ENCODE data around the gene C7. TPM values are rescaled to one million over a fixed set of nuclear protein-coding genes. Genes with fewer than 3 reads are reported as not detected.

The C7 gene
- total and polyA plus RNA-seq, 2 of the 8 experiments (the other 6 are each of a cell fraction or from before 2014, with no cell fraction given) = 0.08 TPM; not detected in 1

- no peaks in the 10 kb centered on the region for H3K23me2 ChIP-seq (ENCODE audit: low read depth, low read length)
- DNase-seq (ENCODE audit: low read depth in 1 of 2, low spot score in 2 of 2) (no peak), FAIRE-seq (no peak)
- POLR2A ChIA-PET (ENCODE audit: partially characterized antibody) = no interaction called here
- H3K36me3 ChIP-seq (ENCODE audit: control insufficient read depth in 2 of 4, insufficient read depth in 4 of 4, low read length in 3 of 4) = no peaks in the 10 kb centered on the region
- no peak overlapping the region for H4K91ac ChIP-seq (replicated peaks; ENCODE audit: insufficient read length, low read length)
- H3K27ac ChIP-seq (ENCODE audit: low read depth, low read length) = no peak overlapping the region
- H3K27me3 ChIP-seq (replicated peaks in 1 of 4; ENCODE audit: control insufficient read depth in 3 of 4, extremely low read depth in 1 of 4, insufficient read depth in 3 of 4, low read length in 3 of 4) = no peaks in the 10 kb centered on the region
- H4K8ac ChIP-seq (ENCODE audit: extremely low read depth, insufficient read depth, low read length) = no peak overlapping the region
- no peak overlapping the region for H2BK20ac ChIP-seq (ENCODE audit: low read length)
- 91% methylated on average over 5 of the region's 5 CpGs; no CpG with 5 or more reads in 1 of the 2 experiments for WGBS, 2 experiments (ENCODE audit: extremely low coverage in 1 of 2, insufficient coverage in 1 of 2, insufficient read length in 1 of 2, insufficient replicate concordance in 2 of 2, low coverage in 1 of 2, low lambda C conversion rate in 2 of 2, missing lambda C conversion rate in 1 of 2)
- no peak overlapping the region for H3K56ac ChIP-seq (replicated peaks; ENCODE audit: insufficient read length, low read depth, low read length)
- peaks cover 0 to 6% of the 10 kb centered on the region in 2 experiments; a peak in 1 of 4 replicates for H3K9me3 ChIP-seq (ENCODE audit: insufficient read depth in 2 of 2, low read depth in 1 of 2, low read length in 1 of 2)
- no peak overlapping the region for H3K23ac ChIP-seq (ENCODE audit: insufficient read length)
- H2BK15ac ChIP-seq (ENCODE audit: low read length) = no peak overlapping the region
- no peak overlapping the region for H2BK120ac ChIP-seq (replicated peaks; ENCODE audit: low read depth, low read length)
- H3K4ac ChIP-seq (replicated peaks; ENCODE audit: insufficient read length, low read depth, low read length) = no peak overlapping the region
- no peak overlapping the region for H3K4me3 ChIP-seq (ENCODE audit: extremely low read depth in 1 of 4, insufficient read depth in 2 of 4, low read depth in 3 of 4, low read length in 4 of 4)
- no peak overlapping the region for H2AK5ac ChIP-seq (ENCODE audit: low read depth, low read length)
- no peaks in the 10 kb centered on the region for H4K20me1 ChIP-seq (replicated peaks in 1 of 2; ENCODE audit: control insufficient read depth in 1 of 2, insufficient read depth in 2 of 2, low read length in 2 of 2)
- CTCF ChIA-PET (ENCODE audit: partially characterized antibody) = no interaction called here
- H3K9ac ChIP-seq (replicated peaks in 1 of 4; ENCODE audit: extremely low read depth in 1 of 4, low read depth in 3 of 4, low read length in 3 of 4) = no peak overlapping the region
- no peak overlapping the region for H3K4me2 ChIP-seq (ENCODE audit: insufficient read depth in 1 of 2, low read depth in 2 of 2, low read length in 2 of 2)
- no peak overlapping the region for H2BK12ac ChIP-seq (ENCODE audit: low read depth, low read length)
- H3K4me1 ChIP-seq (replicated peaks in 1 of 4; ENCODE audit: control insufficient read depth in 3 of 4, insufficient read depth in 4 of 4, low read length in 3 of 4) = 0 out of 7 replicates have a peak, but pooled peaks cover 0 to 3% (median 0%) of the 10 kb centered on the region in 4 experiments
- no peaks in the 10 kb centered on the region for H3K79me2 ChIP-seq (ENCODE audit: control insufficient read depth in 1 of 2, insufficient read depth in 2 of 2, low read length in 2 of 2)
- no peak for TF ChIP-seq RXRA (IDR thresholded peaks at IDR 0.05; ENCODE audit: insufficient read depth, low read depth, low read length)
- TF ChIP-seq SIX5 (IDR thresholded peaks at IDR 0.05; ENCODE audit: low read depth, low read length) = no peak
- no peak for TF ChIP-seq RNF2 (IDR thresholded peaks at IDR 0.05; ENCODE audit: borderline replicate concordance, low read depth, low read length, missing control alignments, poor library complexity, severe bottlenecking)
- no peak for TF ChIP-seq SP4 (IDR thresholded peaks at IDR 0.05; ENCODE audit: low read length)
- TF ChIP-seq KDM1A (IDR thresholded peaks at IDR 0.05; ENCODE audit: borderline replicate concordance, low read length) = no peak
- H4K5ac ChIP-seq (ENCODE audit: insufficient read length, low read depth, low read length) = no peak overlapping the region
- H3K14ac ChIP-seq (ENCODE audit: insufficient read length) = no peak overlapping the region
- H2BK5ac ChIP-seq (ENCODE audit: low read depth, low read length) = no peak overlapping the region
- no peak overlapping the region for H2AFZ ChIP-seq (ENCODE audit: low read length)
- H3K79me1 ChIP-seq (ENCODE audit: low read depth, low read length) = no peaks in the 10 kb centered on the region
- no peak overlapping the region for H3K18ac ChIP-seq (ENCODE audit: extremely low read depth, low read length)
Measured at GRCh38 chr5:40955313-40955712, 46.0 kb downstream of the C7 start.
